SW 1271 (cell line): ENCODE data around the gene PRKG1.
"Not testable (repeated sequence)": the region's sequence is repeated elsewhere in the genome, so short reads cannot be mapped to it uniquely, and the experiment has no call there.

Experiments
- DNase-seq, 2 experiments: peaks; one replicate each; lab custom pipeline; 2025; lab: John Stamatoyannopoulos, UW

PRKG1 gene

DNA sequence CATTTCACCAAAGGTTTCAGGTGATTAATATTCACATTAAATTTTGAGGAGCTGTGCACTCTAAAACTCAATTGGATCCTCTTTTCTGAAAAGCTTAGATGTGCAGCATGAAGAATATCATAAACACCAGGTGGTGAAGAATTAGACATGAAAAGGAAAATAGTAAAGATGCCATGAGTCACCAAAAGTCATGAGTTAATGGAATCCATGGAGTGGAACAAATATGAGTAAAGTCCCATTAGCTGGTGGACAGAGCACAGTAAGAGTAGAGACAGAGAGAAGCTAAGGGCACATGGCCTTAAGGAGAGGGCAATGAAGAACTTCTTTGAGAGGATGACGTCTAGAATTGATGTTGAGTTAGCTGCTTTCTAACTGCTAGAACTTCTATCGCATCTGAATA lies 353.5 kb downstream of the PRKG1 start:
- DNase-seq, result no peak

DNA sequence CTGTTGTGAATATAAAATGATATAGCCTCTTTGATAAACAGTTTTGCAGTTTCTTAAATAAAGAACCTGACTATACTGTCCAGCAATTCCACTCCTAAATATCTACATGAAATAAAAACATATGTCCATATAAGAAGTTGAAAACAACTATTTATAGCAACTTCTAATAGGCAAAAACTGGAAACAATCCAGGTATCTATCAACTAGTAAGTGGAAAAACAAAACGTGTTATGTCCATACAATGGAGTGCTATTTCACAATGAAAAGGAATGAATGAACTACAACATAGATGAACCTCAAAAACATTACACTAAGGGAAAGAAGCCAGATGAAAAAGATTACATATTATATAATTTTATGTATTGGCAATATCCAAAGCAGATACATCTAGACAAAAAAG lies 356.2 kb downstream of the PRKG1 start:
- no peak for DNase-seq

DNA sequence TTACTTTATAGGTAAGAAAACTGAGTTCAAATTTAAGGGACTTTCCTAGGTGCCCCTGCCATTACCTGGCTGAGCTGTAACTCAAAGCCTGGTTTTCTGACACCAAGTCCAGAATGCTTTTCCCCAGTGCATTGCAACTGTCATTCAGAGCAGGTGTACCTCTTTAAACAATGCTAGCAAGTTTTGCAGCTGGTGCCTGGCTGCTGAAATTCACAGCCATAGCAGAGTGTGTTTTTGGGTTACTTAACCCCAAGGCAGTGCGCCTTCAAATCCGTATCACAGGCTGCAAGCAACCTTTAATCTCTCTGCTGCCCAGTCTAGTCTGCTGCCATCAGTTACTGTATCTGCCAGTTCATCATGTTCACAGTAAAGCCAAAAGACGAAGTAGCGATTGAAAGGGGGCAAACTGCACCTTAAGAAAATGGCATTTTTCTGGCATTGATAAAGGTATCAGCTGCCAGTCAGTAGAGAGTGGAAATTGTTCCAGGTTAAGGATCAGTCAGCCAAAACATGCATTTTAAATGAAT lies 359.7 kb downstream of the PRKG1 start:
- no peak for DNase-seq

DNA sequence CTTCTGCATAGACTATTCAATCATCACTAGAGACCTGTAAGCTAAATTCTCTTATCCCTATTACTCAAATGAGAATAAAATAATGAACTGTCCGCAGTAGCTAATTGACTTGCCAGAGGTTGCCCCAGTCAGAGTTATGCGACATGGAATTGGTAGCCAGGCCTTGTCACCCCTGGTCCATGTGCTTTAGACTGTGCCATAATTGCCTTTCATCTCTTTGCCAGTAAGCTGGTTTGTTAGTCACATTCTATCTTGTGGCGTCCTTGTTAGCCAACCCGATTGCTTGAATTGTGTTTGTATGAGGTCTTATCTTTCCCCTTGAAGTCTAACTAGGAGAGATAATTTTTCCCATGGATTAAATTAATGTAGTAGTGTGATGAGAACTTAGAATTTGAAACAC lies 362.5 kb downstream of the PRKG1 start:
- DNase-seq, result no peak

DNA sequence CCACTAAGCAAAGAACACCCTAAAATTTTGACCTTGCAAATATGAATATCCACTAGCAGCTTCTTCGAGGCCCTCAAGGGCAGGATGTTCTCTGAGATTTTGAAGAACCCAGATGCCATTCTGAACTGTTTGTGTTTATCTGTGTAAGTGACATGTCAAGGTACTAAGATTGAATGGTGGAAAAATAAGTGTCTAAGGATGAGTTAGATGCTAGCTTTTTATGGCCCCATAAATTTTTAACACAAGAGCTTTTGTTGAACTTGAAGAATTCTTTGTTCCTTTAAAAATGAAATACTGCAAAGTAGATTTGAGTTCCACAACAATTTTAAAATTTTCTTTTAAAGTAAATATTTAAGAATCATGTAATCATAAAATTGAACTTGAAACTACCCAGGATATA lies 365.4 kb downstream of the PRKG1 start:
- no peak for DNase-seq

DNA sequence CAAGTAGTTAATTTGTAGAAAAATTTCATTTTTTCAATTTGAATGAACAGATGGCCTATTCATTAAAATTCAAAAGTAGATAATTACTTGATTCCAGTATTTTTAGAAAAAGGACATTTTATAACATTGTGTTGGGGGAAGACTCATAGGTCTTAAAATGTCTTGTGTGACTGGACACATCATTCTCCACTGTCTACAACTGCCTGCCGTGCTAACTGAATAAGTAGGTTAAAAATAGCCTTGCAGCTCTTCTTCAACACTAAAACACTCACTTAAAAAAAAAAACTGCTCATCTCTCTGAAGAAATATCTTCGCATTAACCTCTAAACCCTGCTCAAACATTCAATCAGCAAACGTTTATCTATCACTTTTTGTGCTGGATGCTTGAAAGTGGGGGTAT lies 371.3 kb downstream of the PRKG1 start:
- DNase-seq, result no peak

- DNase-seq, result no peak
Observed at GRCh38 chr10:51447119-51447518, 372.8 kb downstream of the PRKG1 start.

- DNase-seq, result not testable (repeated sequence)
Observed at GRCh38 chr10:51455762-51456161, 381.5 kb downstream of the PRKG1 start.

- DNase-seq, result no peak
Observed at GRCh38 chr10:51459476-51459875, 385.2 kb downstream of the PRKG1 start.

- no peak for DNase-seq
Observed at GRCh38 chr10:51462076-51462779, 387.9 kb downstream of the PRKG1 start.

DNA sequence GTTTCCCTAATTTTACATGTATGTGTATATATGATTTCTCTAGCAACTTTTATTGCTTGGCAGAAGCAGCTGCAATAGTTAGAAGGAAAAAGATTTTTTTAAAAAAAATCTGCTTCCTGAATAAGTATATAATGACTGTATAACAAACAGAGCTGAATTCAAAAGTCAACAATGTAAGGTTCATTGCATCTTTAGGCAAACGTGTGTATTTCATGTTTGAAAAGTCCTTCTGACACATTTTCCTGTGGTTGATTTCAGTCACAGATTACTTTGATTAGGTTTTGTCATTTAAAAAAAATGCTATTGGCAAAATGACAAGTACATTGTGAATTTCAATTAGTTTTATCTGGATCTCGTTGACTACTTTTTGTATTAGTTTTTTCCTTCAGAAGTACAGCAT lies 394.1 kb downstream of the PRKG1 start:
- DNase-seq, result no peak

- DNase-seq, result no peak
Observed at GRCh38 chr10:51469686-51470085, 395.4 kb downstream of the PRKG1 start.

GRCh38 chr10:51471271-51471670 lies 397.0 kb downstream of the PRKG1 start:
- no peak for DNase-seq

- DNase-seq, result no peak
Observed at GRCh38 chr10:51472154-51472553, 397.9 kb downstream of the PRKG1 start.

GRCh38 chr10:51479711-51480110 lies 405.4 kb downstream of the PRKG1 start:
- no peak for DNase-seq

DNA sequence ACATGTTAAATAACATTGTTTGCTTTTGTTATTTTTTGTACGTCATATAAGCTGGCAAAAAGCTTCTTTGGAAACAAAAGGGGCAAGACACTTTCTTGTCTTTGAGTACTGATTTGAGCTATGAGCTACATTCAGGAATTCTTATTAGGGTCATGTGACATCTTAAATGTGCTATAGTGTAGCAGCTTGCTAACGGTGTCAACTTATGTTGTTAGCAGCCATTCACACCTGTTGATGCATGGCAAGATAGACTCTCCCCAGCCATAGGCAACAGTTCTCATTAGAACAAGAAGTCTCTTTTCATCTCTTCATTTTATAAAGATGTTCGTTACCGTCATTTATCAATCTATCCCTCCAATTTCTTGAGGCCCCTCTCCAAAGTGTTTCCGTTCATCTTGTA lies 411.4 kb downstream of the PRKG1 start:
- no peak for DNase-seq

- DNase-seq, result no peak
Observed at GRCh38 chr10:51487576-51487975, 413.3 kb downstream of the PRKG1 start.

GRCh38 chr10:51488766-51489408 lies 414.6 kb downstream of the PRKG1 start:
- no peak for DNase-seq

- no peak for DNase-seq
Observed at GRCh38 chr10:51498424-51498823, 424.1 kb downstream of the PRKG1 start.

- no peak for DNase-seq
Observed at GRCh38 chr10:51501396-51501795, 427.1 kb downstream of the PRKG1 start.

DNA sequence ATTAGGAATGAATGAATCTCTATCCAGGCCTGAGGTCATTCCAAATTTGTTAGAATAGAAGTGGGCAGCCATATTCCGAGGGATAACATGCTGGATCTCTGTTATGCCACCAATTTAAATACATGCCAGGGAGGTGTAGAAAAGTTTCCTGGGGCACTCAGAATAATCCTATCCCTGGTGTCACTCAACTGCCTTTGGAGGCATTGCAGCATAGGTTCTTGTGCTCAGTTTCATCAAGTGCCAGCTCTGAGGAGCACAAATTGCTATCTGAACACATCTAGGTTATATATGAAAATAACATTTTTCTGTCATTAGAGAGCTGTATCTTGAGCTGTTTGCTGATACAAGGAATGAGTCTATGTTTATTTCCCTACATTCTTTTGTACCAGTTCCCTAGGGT lies 427.8 kb downstream of the PRKG1 start:
- no peak for DNase-seq

DNA sequence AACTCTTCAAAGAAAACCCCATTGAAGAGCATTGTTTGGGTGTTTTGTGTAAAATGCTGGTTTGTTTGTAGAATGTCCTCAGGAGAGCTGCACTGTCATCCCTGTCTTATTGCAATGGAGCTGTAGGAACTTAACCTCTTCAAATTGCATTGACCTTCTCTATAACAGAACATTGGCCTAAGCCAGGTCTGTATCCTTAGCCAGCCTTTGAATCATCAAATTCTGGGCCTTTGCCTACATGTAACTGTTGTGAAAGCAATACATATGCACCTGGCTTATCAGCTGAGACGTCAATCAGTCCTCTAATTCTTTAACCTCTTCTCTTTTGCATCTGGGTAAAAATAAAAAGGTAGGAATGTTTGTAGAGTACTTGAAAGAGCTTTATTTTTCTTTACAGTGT lies 429.1 kb downstream of the PRKG1 start:
- no peak for DNase-seq

DNA sequence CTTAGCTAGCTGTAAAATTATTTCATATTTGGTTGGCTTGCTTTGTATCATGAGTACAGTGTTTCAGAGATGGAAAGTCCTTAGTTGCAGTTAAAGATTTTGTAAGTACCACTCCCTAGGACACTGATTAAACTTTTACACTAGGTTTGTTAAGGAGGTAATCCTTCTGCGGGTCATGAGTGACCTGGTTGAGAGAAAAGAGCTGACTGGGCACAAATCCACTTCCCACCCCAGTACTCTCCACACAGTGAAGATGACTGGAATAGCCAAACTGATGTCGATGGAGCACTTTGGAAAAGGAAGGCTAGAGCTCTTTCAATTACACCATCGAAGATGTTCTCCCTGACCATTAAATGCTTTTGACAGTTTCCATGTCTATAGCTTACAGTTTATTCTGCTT lies 433.2 kb downstream of the PRKG1 start:
- no peak for DNase-seq

- DNase-seq, result no peak
Observed at GRCh38 chr10:51508156-51508555, 433.9 kb downstream of the PRKG1 start.
